A549 treated with AZD9567 at 1 μM for 4 hours (cell line): ENCODE measurements around the gene TCEAL3. TPM values are rescaled to one million over a fixed set of nuclear protein-coding genes. Genes with fewer than 3 reads are reported as not detected.

Experiments used
- total RNA-seq: library from RNA; stranded (reverse); fragments of 200-300 nt; extraction: Qiagen RNA extraction; gene quantifications from 5 replicates; pipeline ENCODE4 v1.2.3, GENCODE V29; 2022; ENCODE audit not compliant: insufficient read depth

Gene TCEAL3
- 8.3 to 16.4 TPM (median 14.5 TPM) in 5 replicates for total RNA-seq

GRCh38 chrX:103607364-103608305, at the start of gene TCEAL3:
Gene TCEAL3 (plus strand): TSS chrX:103607963. CDS start chrX:103609065, 1,102 bp downstream.

GRCh38 chrX:103585411-103586313, 22.1 kb upstream of the TCEAL3 start, which contains the start of gene TCEAL4:
Gene TCEAL4 (plus strand): TSS chrX:103585515. CDS start chrX:103586676, 1,161 bp downstream.

GRCh38 chrX:103628386-103629317, 20.9 kb downstream of the TCEAL3 start, which contains the start of gene TCEAL1:
Gene TCEAL1 (plus strand): TSS chrX:103628975. CDS start chrX:103629917, 942 bp downstream.

Other genes starting within 250 kb of the TCEAL3 start
- gene BEX3, start 231.4 kb upstream of the TCEAL3 start, total RNA-seq = 203 to 248 TPM (median 235 TPM) in 5 replicates
- 0.06 TPM in 1 of 5 replicates, not detected in the others for gene RAB40A, start 88.5 kb upstream of the TCEAL3 start, total RNA-seq
- 106 to 129 TPM (median 114 TPM) in 5 replicates for gene TCEAL4, start 22.4 kb upstream of the TCEAL3 start, total RNA-seq
- gene TCEAL1, start 21.0 kb downstream of the TCEAL3 start, total RNA-seq = 24.1 to 38.5 TPM (median 32.0 TPM) in 5 replicates
- gene MORF4L2, start 78.7 kb downstream of the TCEAL3 start, total RNA-seq = 409 to 1,007 TPM (median 452 TPM) in 5 replicates
- gene TMEM31, start 102.9 kb downstream of the TCEAL3 start, total RNA-seq = 0.12 to 0.13 TPM in 2 of 5 replicates, not detected in the others
- gene PLP1, start 168.9 kb downstream of the TCEAL3 start, total RNA-seq = 0.06 TPM in 1 of 5 replicates, not detected in the others
- gene RAB9B, start 224.3 kb downstream of the TCEAL3 start, total RNA-seq = 0.02 to 0.05 TPM in 2 of 5 replicates, not detected in the others